ENCODE data around the gene PRKAR2A.
A peak's percentile ranks its signal among the peaks of the same experiment; 100 is the strongest.

The PRKAR2A gene

DNA sequence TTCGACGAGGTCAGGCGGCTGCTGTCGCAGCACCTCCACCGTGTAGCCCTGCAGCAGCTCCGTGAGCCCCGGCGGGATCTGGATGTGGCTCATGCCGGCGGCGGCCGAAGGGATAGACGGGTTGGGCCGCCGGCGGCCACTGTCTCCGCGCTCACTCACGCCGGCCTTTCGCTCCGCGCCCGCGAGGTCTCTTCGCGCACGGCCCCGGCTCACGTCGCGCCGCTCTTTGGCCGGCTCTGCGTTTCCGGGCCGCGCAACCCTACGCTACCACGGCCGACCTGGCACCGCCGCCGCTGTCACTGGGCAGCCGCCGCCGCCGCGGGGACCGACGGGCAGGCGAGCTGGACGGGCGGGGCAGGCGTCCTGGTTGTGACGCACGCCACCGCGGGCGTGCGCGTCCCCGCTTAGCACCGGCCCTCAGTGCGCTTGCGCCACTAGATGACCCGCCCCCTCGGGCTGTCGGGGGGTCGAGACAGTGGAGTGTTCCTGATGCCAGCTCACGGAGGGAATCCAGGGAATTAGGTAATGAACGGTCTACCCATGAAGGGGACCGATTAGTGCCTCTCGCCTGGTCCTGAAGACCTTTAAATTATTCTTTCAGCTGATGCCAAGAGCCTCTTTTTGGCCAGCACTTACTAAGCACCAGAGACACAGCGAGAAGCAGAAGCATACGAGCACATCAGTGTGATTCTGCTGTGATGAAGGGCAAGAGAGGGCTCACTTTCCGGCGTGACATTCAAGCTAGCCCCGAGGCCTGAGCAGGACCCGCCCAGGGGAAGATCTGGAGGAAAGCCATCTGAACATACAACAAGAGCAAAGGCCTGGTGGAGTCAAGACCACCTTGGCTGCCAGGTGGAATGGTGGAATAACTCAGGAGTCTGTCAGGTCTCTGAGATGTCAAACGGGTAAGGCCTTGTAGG is at the start of gene PRKAR2A:
Gene PRKAR2A (minus strand): TSS at position 371 of the 920 bp plus-strand sequence. CDS start 278 bp downstream, at position 93.
- TF ChIP-seq, protein P1, sequence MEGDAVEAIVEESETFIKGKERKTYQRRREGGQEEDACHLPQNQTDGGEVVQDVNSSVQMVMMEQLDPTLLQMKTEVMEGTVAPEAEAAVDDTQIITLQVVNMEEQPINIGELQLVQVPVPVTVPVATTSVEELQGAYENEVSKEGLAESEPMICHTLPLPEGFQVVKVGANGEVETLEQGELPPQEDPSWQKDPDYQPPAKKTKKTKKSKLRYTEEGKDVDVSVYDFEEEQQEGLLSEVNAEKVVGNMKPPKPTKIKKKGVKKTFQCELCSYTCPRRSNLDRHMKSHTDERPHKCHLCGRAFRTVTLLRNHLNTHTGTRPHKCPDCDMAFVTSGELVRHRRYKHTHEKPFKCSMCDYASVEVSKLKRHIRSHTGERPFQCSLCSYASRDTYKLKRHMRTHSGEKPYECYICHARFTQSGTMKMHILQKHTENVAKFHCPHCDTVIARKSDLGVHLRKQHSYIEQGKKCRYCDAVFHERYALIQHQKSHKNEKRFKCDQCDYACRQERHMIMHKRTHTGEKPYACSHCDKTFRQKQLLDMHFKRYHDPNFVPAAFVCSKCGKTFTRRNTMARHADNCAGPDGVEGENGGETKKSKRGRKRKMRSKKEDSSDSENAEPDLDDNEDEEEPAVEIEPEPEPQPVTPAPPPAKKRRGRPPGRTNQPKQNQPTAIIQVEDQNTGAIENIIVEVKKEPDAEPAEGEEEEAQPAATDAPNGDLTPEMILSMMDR (conservative IDR thresholded peaks at IDR 0.05; ENCODE audit: low read depth, low read length) = no peak
- peak; percentile 88 for DNase-seq (ENCODE audit: low read depth)
- peak within 1 kb of the TSS; percentile 83 for H3K4me3 ChIP-seq (ENCODE audit: low read depth, low read length)

GRCh38 chr3:48896936-48897335 is 49.3 kb upstream of the PRKAR2A start:
- peak; percentile 54 for DNase-seq (ENCODE audit: low read depth)
- TF ChIP-seq, protein P1 (conservative IDR thresholded peaks at IDR 0.05; ENCODE audit: low read depth, low read length) = no peak
- no peak overlapping the region for H3K4me3 ChIP-seq (ENCODE audit: low read depth, low read length)

DNA sequence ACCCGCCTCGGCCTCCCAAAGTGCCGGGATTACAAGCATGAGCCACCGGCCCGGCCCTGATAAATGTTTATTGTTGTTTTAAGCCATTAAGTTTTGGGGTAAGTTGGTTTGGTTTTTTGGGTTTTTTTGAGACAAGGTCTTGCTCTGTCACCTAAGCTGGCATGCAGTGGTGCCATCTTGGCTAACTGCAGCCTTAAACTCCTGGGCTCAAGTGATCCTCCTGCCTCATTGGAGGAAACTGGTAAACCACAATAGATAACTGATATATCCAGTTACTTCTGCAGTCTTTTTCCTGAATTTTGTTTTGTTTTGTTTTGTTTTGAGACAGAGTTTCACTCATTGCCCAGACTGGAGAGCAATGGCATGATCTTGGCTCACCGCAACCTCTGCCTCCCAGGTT is 46.8 kb upstream of the PRKAR2A start:
- H3K4me3 ChIP-seq (ENCODE audit: low read depth, low read length) = no peak overlapping the region
- TF ChIP-seq, protein P1 (conservative IDR thresholded peaks at IDR 0.05; ENCODE audit: low read depth, low read length) = no peak
- DNase-seq (ENCODE audit: low read depth) = no peak

DNA sequence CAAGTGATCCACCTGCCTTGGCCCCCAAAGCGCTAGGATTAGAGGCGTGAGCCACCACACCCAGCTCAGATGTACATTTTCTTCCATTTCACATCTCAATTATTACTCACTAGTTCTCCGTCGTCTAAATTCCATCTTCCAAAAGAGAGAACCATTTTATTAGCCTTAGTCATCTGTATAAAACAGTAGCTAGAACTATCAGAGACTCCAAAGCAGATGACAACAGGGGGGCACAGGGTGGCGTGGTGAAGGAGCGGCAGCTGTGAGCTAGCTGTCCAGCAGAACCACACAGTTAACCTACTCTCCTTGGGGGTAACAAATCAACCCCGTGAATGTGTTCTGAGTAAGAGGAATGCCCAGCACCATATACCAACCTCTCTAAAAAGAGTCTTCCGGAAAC is 43.9 kb upstream of the PRKAR2A start:
- no peak for DNase-seq (ENCODE audit: low read depth)
- no peak overlapping the region for H3K4me3 ChIP-seq (ENCODE audit: low read depth, low read length)
- TF ChIP-seq, protein P1 (conservative IDR thresholded peaks at IDR 0.05; ENCODE audit: low read depth, low read length) = no peak

DNA sequence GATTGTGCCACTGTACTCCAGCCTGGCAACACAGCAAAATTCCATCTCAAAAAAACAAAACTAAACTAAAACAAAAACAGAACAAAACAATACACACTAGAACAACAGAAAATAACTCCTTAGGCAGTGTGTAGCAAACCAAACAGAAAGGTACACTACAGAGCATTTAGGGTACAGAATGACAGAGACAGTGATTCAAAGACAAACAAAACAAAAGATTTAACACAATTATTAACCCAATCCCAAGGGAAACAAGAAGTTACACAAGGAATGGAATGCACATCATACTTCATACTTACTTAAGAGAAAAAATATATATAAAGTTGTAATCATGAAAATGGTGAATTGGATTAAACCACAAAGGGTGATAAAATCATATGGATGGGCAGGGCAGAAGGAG is 38.1 kb upstream of the PRKAR2A start:
- TF ChIP-seq, protein P1 (conservative IDR thresholded peaks at IDR 0.05; ENCODE audit: low read depth, low read length) = no peak
- H3K4me3 ChIP-seq (ENCODE audit: low read depth, low read length) = no peak overlapping the region
- peak; percentile 8 for DNase-seq (ENCODE audit: low read depth)

GRCh38 chr3:48881652-48882114 is 34.0 kb upstream of the PRKAR2A start:
- H3K4me3 ChIP-seq (ENCODE audit: low read depth, low read length) = no peak overlapping the region
- DNase-seq (ENCODE audit: low read depth) = no peak
- TF ChIP-seq, protein P1 (conservative IDR thresholded peaks at IDR 0.05; ENCODE audit: low read depth, low read length) = no peak

All from choroid plexus epithelial cell (primary cell).